Coronary artery (tissue), 2 donors: Measurements from ENCODE around the gene SIK2.
"Not testable (repeated sequence)": the region's sequence is repeated elsewhere in the genome, so short reads cannot be mapped to it uniquely, and the experiment has no call there.

Source experiments
- DNase-seq: peaks from one replicate; pipeline ENCODE4 v3.0.0-alpha.2; 2017; ENCODE audit warnings: low spot score
- H3K27ac ChIP-seq, 2 donors: fragments of 200-600 bp; sonication (generic); one replicate each; pipeline ENCODE4 v1.5.1; 2016 to 2019
- H3K4me3 ChIP-seq: fragments of 200-600 bp; sonication (generic); 2 replicates; pipeline ENCODE4 v1.5.1; 2016; ENCODE audit warnings: mild to moderate bottlenecking, moderate library complexity
- TF ChIP-seq, protein P1 (sequence below): fragments of 200-600 bp; sonication (generic); IDR thresholded peaks from one replicate; pipeline ENCODE4 v1.5.1; 2019; ENCODE audit warnings: antibody characterized with exemption

Gene SIK2

DNA sequence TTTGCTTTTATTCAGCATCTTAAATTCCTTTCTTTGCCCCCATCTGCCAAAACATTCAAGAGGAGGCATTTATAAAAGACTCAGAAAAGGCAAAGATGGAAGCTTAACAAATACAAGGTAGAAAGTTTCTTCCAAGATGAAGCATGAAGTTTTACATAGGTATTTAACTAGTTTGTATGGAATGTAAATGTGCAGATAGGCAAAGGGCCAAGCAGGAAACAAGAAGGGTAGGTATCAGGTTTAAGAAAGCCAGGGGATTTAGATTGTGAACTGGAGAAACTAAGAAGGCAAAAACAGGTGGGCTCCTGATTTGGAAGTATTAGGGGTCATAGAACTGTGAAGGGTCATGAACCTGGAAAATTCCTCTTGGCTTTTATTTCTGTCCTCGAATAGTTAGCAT lies 101.3 kb downstream of the SIK2 start:
- Histone ChIP-seq H3K27ac (no peak overlapping the region), H3K4me3 (no peak overlapping the region)
- TF ChIP-seq, protein P1, sequence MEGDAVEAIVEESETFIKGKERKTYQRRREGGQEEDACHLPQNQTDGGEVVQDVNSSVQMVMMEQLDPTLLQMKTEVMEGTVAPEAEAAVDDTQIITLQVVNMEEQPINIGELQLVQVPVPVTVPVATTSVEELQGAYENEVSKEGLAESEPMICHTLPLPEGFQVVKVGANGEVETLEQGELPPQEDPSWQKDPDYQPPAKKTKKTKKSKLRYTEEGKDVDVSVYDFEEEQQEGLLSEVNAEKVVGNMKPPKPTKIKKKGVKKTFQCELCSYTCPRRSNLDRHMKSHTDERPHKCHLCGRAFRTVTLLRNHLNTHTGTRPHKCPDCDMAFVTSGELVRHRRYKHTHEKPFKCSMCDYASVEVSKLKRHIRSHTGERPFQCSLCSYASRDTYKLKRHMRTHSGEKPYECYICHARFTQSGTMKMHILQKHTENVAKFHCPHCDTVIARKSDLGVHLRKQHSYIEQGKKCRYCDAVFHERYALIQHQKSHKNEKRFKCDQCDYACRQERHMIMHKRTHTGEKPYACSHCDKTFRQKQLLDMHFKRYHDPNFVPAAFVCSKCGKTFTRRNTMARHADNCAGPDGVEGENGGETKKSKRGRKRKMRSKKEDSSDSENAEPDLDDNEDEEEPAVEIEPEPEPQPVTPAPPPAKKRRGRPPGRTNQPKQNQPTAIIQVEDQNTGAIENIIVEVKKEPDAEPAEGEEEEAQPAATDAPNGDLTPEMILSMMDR = no peak
- DNase-seq = no peak

DNA sequence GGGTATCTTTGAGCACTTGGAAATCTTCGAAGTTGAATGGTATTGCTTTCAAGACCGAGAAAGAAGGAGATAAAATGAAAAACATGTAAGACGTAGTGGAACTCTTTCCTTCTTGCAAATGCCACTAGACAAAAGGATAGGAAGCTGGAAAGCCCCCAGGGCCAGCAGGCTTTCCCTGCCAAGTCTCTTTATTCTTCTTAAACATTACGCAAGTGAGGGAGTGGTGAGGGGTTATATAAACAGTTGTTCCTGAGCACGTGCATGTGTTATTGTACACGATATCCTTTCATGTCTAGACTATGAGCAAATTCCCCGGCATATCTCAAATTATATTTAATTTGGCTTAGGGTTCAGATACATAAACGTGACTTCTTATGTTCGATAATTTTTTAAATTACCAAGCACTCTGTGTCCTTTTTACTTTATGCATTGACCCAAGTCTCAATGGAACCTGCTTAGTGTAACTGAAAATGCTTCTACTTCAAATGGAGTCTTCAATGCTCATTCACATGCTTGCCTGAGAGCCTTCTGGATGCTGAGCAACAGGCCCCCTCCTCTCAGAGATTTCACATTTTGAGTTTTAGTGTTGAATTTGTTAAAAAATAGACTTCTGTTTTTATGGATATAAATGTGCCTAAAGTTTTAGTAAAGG lies 104.9 kb downstream of the SIK2 start:
- TF ChIP-seq, protein P1 = no peak
- H3K27ac ChIP-seq = peak overlapping the region in 1 of 2 donors; percentile 12
- H3K4me3 ChIP-seq = peak overlapping the region; percentile 10
- no peak for DNase-seq

DNA sequence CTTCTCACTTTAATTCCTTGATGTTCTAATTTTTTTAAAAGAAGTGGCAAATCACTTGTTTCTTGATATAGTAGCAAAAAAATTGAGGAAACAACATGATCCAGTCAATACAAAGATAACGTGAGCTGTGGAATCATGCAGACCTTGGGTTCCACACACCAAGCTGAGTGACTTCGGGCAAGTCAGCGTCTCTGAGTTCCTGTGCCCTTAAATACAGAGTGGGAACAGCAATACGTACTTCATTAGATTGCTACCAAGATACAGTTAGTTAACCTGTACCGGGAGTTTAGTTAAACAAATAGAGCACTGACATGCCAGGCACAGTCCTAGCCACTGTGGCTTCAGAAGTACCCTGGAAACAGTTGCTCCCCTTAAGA lies 105.4 kb downstream of the SIK2 start:
- no peak for DNase-seq
- H3K27ac ChIP-seq = peak overlapping the region in 1 of 2 donors; percentile 8
- H3K4me3 ChIP-seq = no peak overlapping the region
- TF ChIP-seq, protein P1 = no peak

DNA sequence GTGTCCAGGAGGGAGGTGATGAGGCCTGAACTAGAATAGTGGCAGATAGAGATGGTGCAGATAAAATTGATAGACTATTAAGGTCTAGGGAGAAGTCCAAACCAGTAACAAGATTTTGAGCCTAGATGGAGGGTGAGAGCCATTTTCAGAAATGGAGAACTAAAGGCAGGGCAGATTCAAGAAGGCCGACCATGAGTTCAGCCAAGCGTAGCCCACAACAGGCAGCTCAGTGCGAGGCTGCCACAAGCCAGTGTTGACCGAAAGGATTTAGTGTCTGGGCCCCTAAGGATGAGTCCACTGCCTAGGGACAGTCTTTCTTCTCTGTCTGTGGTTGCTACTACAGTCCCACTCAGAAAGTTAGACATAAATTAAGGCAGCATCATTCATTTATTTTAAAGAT lies 112.3 kb downstream of the SIK2 start:
- DNase-seq = no peak
- no peak overlapping the region for H3K27ac ChIP-seq
- TF ChIP-seq, protein P1 = no peak
- no peak overlapping the region for H3K4me3 ChIP-seq

DNA sequence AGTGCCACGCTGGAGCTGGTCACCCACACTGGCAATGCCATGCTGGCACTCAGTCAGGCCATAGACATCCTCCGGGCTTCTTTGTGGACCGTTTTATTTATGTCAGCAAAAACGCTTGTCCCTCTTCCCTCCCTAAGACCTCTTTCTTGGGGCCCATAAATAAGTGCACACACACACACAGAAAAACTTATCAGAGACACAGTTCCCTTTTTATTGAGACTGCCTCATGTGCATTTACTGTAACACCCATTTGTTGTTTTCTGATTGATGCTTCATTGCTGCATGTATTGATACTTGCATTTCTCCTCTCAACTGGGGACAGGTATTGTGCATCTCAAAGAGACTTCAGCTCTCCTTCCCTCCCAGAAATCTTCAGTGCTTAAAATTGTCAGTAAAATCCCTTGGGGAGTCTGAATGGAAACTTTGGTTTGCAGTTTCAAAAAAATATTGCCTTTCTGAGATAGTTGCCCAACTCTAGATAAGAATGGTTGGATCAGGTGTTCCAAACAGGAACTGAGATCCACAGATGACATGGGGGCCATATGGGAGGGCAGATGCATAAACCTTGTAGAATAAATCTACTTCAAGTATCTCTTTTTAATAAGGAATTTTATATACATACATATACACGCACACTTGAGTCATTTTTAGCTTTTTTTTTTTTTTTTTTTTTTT lies 113.0 kb downstream of the SIK2 start:
- no peak overlapping the region for H3K27ac ChIP-seq
- DNase-seq = no peak
- TF ChIP-seq, protein P1 = no peak
- H3K4me3 ChIP-seq = no peak overlapping the region

DNA sequence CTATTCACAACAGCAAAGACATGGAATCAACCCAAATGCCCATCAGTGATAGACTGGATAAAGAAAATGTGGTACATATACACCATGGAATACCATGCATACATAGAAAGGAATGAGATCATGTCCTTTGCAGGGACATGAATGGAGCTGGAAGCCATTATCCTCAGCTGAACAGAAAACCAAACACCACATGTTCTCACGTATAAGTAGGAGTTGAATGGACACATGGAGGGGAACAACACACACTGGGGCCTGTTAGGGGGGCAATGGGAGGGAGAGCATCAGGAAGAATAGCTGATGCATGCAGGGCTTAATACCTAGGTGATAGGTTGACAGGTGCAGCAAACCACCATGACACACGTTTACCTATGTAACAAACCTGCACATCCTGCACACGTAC lies 115.4 kb downstream of the SIK2 start:
- not testable (repeated sequence) for H3K4me3 ChIP-seq, H3K27ac ChIP-seq, DNase-seq

DNA sequence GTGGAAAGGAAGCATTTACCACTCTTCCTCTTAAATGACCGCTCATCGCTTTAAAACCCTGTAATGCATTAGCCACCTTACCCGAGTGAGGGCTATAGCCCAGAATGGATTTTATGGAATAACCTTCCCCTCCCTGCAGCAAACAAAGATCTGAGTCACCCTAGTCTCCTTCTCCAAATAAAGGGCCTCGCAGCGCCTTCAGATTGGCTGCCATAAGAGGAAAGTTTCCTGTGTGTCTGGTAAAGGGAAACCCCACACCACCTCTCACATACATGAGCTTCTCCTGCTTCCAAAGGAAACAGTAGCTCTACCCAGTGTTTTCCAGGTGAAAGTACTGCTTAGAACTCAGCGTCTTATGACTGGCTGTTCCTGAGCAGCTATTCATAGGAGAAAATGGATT lies 116.2 kb downstream of the SIK2 start:
- no peak for DNase-seq
- Histone ChIP-seq H3K4me3 (no peak overlapping the region), H3K27ac (peak overlapping the region; percentile 2 to 51)
- TF ChIP-seq, protein P1 = no peak
